HCEC 1CT (cell line): ENCODE data around the gene HNRNPC.
A peak's percentile ranks its signal among the peaks of the same experiment; 100 is the strongest.

Experiments
- DNase-seq: peaks from one replicate; pipeline ENCODE4 v3.0.0-alpha.2; 2017

The HNRNPC gene

GRCh38 chr14:21209185-21209584, 60.1 kb downstream of the HNRNPC start:
- DNase-seq: no peak

GRCh38 chr14:21208554-21208953, 60.7 kb downstream of the HNRNPC start:
- DNase-seq: no peak

GRCh38 chr14:21206753-21207684, 62.2 kb downstream of the HNRNPC start:
- DNase-seq: no peak

DNA sequence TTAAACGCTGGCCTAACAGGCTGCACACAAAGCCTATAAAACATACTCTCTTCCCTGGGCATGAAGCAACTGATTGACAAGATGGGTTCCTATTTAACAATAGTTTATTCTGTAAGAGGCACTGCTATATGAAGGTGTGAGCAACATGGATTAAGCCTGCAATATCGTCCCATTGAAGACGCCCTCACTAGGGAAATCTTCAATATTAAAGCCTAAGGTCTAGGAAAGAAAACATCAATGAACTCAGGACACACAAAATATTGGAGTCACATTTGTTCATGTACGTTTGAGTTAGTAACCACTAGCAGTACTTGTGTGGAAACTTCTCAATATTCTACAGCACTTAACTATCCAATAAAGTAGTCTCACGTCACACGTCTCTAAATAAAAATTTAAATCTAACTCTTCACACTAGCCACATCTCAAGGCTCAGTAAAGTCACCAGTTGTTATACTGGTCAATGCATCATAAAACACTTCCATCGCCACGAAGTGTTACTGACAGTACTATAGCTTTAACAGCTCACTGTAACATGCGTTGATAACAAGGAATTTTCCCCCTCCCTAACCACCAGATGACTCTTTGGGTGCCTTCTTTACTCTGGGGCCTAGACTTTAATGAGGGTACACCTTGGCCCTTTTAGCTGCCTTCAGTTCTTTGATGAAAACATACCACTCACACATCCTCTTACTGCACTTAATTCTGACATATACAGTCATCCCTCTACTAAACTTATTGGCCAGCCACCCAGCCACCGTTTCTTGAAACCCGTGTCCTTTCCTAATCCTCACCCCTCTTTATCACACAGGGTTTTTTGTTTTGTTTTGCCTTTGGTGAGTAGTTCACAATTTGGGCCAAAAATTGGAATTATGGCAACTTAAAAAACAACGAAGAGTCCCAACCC, 63.3 kb downstream of the HNRNPC start:
- DNase-seq: no peak

DNA sequence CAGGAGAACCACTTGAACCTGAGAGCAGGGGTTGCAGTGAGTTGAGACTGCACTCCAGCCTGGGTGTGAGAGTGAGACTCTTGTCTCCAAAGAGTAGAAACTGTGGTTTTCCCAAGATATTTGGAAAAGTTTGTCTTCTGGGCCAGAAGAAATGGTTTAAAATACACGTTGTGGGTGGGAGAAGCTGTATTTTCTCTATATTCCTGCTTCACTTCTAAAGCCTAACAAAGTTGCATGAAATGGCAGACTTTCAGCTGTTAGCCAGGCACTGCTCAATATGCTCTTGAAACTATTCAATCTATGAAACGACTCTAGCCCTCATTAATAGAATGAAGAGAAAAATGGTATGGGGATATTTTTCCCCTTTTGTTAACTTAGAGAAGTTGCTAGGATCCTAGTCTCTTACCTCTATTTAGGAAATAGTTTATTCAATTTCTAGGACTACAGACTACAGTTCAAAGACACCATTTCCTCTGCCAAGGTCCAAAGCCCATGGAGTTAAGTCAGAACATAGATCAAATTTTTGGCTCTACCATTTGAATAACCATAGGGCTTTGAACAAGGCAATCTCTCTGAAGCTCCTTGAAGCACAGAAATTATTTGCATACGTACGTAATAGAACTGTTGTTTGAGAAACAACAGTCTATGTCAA, 64.1 kb downstream of the HNRNPC start:
- DNase-seq: no peak

DNA sequence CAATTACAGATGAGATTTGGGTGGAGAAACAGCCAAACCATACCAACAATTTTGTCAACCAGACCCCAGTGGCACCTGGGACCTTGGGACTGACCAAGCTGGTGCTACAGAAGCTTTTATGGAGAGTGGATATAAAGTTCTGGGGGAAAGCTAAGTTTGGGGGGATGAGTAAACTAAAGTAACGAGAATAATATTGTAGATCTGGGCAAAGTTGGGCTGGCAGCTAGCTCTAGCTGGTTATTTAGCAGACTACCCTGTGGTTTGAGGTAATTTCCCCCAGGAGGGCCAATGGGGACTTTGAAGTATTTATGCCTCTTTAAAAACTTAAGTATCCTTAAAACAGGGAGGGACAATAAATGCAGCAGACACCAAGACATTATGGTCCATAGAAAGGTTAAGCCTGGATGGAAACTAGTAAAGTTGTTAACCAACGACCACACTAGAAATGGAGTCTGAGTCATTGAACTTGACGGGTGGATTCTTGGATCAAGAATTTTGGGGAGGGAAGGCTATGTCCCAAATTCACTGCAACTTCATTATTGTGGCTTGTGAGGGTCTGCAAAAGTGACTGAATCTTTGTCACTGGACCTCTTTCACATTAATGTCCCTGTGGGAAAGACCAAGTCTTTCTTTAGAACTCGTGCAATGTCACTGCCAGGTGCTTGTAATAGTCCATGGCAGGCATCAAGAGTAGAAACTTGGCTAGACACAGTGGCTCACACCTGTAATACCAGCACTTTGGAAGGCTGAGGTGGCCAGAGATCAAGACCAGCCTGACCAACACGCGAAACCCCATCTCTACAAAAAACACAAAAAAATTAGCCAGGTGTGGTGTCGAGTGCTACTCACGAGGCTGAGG, 64.8 kb downstream of the HNRNPC start:
- no peak for DNase-seq

- no peak for DNase-seq
Observed at GRCh38 chr14:21203470-21204166, 65.6 kb downstream of the HNRNPC start.

DNA sequence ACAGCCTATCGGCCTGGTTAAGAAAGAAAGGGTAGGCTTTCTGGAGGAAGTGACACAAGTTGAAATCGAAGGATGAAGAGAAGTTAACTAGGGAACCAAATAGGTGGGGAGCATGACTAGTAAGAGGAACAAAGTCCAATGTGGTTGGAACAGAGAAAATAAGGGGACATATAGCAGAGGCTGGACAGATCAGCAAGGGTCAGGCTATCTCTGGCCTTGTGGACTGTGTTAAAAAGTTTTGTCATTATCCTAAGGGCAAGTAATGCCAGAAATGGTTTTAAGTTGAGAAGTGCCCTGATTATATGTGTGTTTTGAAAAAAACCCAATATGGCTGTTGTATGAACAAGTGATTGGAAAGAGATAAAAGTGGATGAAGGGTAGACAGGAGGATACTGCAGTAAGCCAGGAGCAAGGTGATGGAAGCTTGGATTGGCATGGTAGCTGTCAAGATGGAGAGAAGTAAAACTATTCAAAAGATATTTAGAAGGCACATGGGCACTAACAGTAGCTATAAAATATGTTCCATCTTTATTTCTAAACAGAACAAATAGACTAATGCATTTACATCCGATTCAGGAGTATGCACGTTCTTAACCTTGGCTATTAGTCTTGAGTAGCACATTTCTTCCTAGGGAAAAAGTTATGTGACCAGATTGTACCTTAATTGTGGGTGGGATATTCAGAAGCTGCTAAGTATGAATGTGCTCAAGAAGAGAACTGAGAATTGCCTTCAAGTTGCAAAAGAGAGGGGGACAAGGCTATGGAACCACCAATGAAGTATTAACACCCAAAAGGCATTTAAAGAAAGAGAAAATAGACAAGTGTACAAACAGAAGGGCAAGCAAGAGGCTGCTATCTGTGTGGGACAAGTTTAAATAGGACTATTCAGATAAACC, 66.5 kb downstream of the HNRNPC start:
- DNase-seq: no peak

- DNase-seq: no peak
Observed at GRCh38 chr14:21201732-21202462, 67.3 kb downstream of the HNRNPC start.

DNA sequence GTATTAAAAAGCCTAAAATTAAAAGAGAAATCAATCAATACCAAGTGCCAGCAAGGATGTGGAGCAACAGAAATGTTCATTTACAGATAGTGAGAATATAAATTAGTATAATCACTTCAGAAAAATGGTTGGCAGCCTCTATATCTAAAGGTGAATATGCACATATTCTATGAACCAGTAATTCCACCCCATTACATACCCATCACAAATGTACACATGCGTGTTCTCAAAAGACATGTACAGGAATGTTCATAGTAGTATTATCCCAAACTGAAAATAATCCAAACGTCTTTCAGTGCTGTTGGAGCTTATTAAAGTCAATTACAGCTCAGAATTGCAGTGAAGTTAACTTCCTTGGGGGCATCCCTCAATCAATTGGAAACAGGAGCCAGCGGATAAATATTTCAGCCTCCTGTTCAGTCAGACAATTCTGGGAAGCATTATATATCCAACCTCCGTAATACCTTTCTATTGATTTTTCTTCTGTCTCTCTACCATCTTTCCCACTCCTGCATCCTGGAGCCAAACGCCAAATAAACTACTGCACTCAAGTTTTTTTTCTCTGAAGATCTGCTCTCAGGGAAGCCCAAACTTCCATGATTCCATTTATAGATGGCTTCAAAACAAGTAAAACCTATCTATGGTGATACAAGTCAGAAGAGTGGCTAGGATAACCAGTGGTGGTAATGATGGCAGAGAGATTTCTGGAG, 68.3 kb downstream of the HNRNPC start:
- no peak for DNase-seq

DNA sequence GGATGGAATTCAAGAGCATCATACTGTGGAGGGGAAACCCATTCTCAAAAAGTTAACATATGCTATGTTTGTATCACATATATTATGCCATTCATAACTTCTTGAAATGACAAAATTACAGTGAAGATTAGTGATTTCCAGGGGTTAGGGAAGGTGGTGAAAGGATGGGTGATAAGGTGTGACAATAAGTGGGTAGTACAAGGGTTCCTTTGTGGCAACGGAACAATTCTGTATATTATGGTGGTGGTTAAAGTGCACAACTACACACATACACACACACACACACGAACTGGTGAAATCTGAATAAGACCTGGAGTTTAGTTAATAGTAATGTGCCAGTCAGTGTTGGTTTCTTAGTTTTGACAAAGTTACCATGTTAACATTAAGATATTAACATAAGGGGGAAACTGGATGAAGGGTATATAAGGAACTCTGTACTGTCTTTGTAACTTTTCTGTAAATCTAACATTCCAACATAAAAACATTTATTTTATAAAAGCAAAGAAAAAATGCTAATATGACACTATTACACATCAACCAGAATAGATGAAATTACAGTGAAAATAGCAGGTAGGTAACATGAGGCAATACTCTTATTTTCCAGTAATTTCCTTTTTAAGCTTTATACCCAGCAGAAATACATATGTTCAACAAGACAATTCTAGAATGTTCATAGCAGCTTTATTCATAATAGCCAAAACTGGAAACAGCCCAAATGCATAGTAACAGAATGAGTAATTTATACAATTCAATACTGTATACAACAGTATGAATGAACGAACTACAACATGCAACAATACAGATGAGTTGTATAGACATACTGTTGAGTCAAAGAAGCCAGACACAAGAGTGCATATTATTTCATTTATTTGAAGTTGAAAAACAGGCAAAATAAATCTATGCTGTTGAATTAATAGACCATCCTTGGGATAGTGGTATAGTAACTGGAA, 69.4 kb downstream of the HNRNPC start:
- DNase-seq: peak; percentile 32

GRCh38 chr14:21197418-21198205, 71.6 kb downstream of the HNRNPC start:
- no peak for DNase-seq

DNA sequence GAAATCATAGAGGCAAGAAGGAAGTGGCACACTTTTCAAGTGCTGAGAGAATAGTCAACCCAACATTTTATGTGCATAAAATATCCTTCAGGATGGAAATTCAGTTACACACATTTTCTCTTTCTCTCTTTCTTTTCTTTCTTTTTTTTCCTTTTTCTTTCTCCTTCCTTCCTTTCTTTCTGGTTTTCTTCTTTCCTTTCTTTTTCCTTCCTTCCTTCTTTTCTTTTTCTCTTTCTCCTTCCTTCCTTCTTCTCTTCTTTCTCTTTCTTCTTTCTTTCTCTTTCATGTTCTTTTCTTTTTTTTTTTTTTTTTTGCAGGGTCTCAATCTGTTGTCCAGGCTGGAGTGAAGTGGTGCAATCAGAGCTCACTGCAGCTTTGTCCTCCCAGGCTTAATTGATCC, 74.6 kb downstream of the HNRNPC start:
- DNase-seq: no peak

GRCh38 chr14:21192875-21193535, 76.2 kb downstream of the HNRNPC start:
- no peak for DNase-seq

- DNase-seq: no peak
Observed at GRCh38 chr14:21192447-21192822, 76.8 kb downstream of the HNRNPC start.

DNA sequence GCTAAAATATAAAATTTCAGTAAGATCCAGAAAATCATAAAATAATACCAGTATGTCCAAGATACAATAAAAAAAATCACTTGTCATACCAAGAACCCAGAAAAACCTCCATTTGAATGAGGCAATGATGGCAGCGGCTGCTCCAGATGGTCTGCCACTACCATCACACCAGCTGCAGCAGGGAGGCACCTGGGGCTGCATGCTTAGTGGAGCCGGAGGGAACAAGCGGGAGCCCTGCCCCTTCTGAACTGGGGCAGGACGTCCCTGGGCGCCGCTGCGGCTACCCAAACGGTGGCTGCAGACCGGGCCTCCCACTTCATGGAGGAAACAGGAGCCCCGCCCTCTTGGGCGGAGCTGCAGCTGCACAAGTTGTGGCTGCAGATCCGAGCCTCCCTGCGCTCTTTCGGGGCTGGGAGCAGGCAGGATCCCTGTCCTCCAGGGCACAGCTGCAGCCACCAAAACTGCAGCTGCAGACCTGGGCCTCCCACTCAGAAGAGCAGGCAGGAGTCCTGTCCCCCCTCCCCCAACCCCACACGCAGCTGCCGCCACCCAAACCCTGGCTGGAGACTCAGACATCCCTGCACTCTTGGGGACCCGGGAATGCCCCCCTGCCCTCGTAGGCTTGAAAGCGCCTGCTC, 77.3 kb downstream of the HNRNPC start:
- DNase-seq: peak; percentile 42
